Measurements from ENCODE around the gene EFTUD2. TPM values are rescaled to one million over a fixed set of nuclear protein-coding genes. Genes with fewer than 3 reads are reported as not detected.
"Not testable (repeated sequence)": the region's sequence is repeated elsewhere in the genome, so short reads cannot be mapped to it uniquely, and the experiment has no call there.

EFTUD2 gene
- total and polyA plus RNA-seq, 2 donors = 34.4 to 79.3 TPM

- 1% methylated on average over 21 of the region's 21 CpGs for WGBS
- Histone ChIP-seq H3K36me3 (ENCODE audit: insufficient read depth) (no peaks in the 10 kb centered on the region), H3K4me3 (ENCODE audit: low read depth, low read length) (peak overlapping the region; percentile 86), H3K27ac (ENCODE audit: low read depth) (peak overlapping the region; percentile 71), H3K4me1 (ENCODE audit: insufficient read depth) (no peaks in the 10 kb centered on the region)
- no peak for DNase-seq (ENCODE audit: extremely low spot score)
These were observed 70.2 kb downstream of the EFTUD2 start for GRCh38 chr17:44828919-44829522.

- H3K36me3 ChIP-seq (ENCODE audit: insufficient read depth) = no peaks in the 10 kb centered on the region
- DNase-seq (ENCODE audit: extremely low spot score) = no peak
- peak overlapping the region; percentile 23 for H3K27ac ChIP-seq (ENCODE audit: low read depth)
- H3K4me1 ChIP-seq (ENCODE audit: insufficient read depth) = no peaks in the 10 kb centered on the region
- no peak overlapping the region for H3K4me3 ChIP-seq (ENCODE audit: low read depth, low read length)
- 37% methylated on average over 1 of the region's 1 CpG for WGBS
These were observed 71.4 kb downstream of the EFTUD2 start for GRCh38 chr17:44827863-44828262.

GRCh38 chr17:44826123-44826790 lies 73.0 kb downstream of the EFTUD2 start:
- Histone ChIP-seq H3K36me3 (ENCODE audit: insufficient read depth) (no peaks in the 10 kb centered on the region), H3K27ac (ENCODE audit: low read depth) (no peak overlapping the region), H3K4me1 (ENCODE audit: insufficient read depth) (no peaks in the 10 kb centered on the region), H3K4me3 (ENCODE audit: low read depth, low read length) (no peak overlapping the region)
- no peak for DNase-seq (ENCODE audit: extremely low spot score)
- WGBS = 77% methylated on average over 15 of the region's 15 CpGs

GRCh38 chr17:44825236-44825635 lies 74.0 kb downstream of the EFTUD2 start:
- H3K4me1 ChIP-seq (ENCODE audit: insufficient read depth); H3K4me3 ChIP-seq (ENCODE audit: low read depth, low read length); H3K36me3 ChIP-seq (ENCODE audit: insufficient read depth); DNase-seq (ENCODE audit: extremely low spot score); H3K27ac ChIP-seq (ENCODE audit: low read depth): not testable (repeated sequence)
- WGBS = 95% methylated on average over 9 of the region's 9 CpGs

- no peaks in the 10 kb centered on the region for H3K36me3 ChIP-seq (ENCODE audit: insufficient read depth)
- H3K4me1 ChIP-seq (ENCODE audit: insufficient read depth) = no peaks in the 10 kb centered on the region
- no peak overlapping the region for H3K4me3 ChIP-seq (ENCODE audit: low read depth, low read length)
- H3K27ac ChIP-seq (ENCODE audit: low read depth) = peak overlapping the region; percentile 38
- DNase-seq (ENCODE audit: extremely low spot score) = no peak
- 24% methylated on average over 7 of the region's 7 CpGs for WGBS
These were observed 78.5 kb downstream of the EFTUD2 start for GRCh38 chr17:44820631-44821212.

- H3K27ac ChIP-seq (ENCODE audit: low read depth); H3K4me1 ChIP-seq (ENCODE audit: insufficient read depth): not testable (repeated sequence)
- 77% methylated on average over 6 of the region's 6 CpGs for WGBS
These were observed 80.7 kb downstream of the EFTUD2 start for GRCh38 chr17:44818508-44818907.

GRCh38 chr17:44812263-44812662 lies 87.0 kb downstream of the EFTUD2 start:
- Histone ChIP-seq H3K27ac (ENCODE audit: low read depth) (no peak overlapping the region), H3K36me3 (ENCODE audit: insufficient read depth) (no peaks in the 10 kb centered on the region), H3K4me3 (ENCODE audit: low read depth, low read length) (no peak overlapping the region), H3K4me1 (ENCODE audit: insufficient read depth) (no peaks in the 10 kb centered on the region)
- DNase-seq (ENCODE audit: extremely low spot score) = no peak
- WGBS = 38% methylated on average over 4 of the region's 4 CpGs

More at GRCh38 chr17:44818508-44818907, 80.7 kb downstream of the EFTUD2 start:
- not testable (repeated sequence) for DNase-seq (ENCODE audit: extremely low spot score); H3K4me3 ChIP-seq (ENCODE audit: low read depth, low read length); H3K36me3 ChIP-seq (ENCODE audit: insufficient read depth)

- not testable (repeated sequence) for DNase-seq (ENCODE audit: extremely low spot score); H3K27ac ChIP-seq (ENCODE audit: low read depth); H3K4me3 ChIP-seq (ENCODE audit: low read depth, low read length); H3K36me3 ChIP-seq (ENCODE audit: insufficient read depth); H3K4me1 ChIP-seq (ENCODE audit: insufficient read depth)
- 91% methylated on average over 9 of the region's 9 CpGs for WGBS
These were observed 90.4 kb downstream of the EFTUD2 start for GRCh38 chr17:44808656-44809388.

GRCh38 chr17:44808156-44808555 lies 91.1 kb downstream of the EFTUD2 start:
- H3K4me1 ChIP-seq (ENCODE audit: insufficient read depth) = no peaks in the 10 kb centered on the region
- H3K27ac ChIP-seq (ENCODE audit: low read depth) = no peak overlapping the region
- no peak overlapping the region for H3K4me3 ChIP-seq (ENCODE audit: low read depth, low read length)
- DNase-seq (ENCODE audit: extremely low spot score) = no peak
- no peaks in the 10 kb centered on the region for H3K36me3 ChIP-seq (ENCODE audit: insufficient read depth)
- whole genome bisulfite sequencing = 86% methylated on average over 4 of the region's 4 CpGs

- no peak for DNase-seq (ENCODE audit: extremely low spot score)
- no peaks in the 10 kb centered on the region for H3K36me3 ChIP-seq (ENCODE audit: insufficient read depth)
- H3K4me1 ChIP-seq (ENCODE audit: insufficient read depth) = no peaks in the 10 kb centered on the region
- 43% methylated on average over 3 of the region's 3 CpGs for WGBS
- H3K4me3 ChIP-seq (ENCODE audit: low read depth, low read length) = no peak overlapping the region
- no peak overlapping the region for H3K27ac ChIP-seq (ENCODE audit: low read depth)
These were observed 91.5 kb downstream of the EFTUD2 start for GRCh38 chr17:44807817-44808155.

- Histone ChIP-seq H3K4me3 (ENCODE audit: low read depth, low read length) (no peak overlapping the region), H3K27ac (ENCODE audit: low read depth) (no peak overlapping the region), H3K4me1 (ENCODE audit: insufficient read depth) (no peaks in the 10 kb centered on the region), H3K36me3 (ENCODE audit: insufficient read depth) (no peaks in the 10 kb centered on the region)
- no peak for DNase-seq (ENCODE audit: extremely low spot score)
- 76% methylated on average over 4 of the region's 4 CpGs for WGBS
These were observed 92.0 kb downstream of the EFTUD2 start for GRCh38 chr17:44807093-44807816.

GRCh38 chr17:44804302-44805089 lies 94.7 kb downstream of the EFTUD2 start:
- Histone ChIP-seq H3K27ac (ENCODE audit: low read depth) (no peak overlapping the region), H3K4me1 (ENCODE audit: insufficient read depth) (no peaks in the 10 kb centered on the region), H3K4me3 (ENCODE audit: low read depth, low read length) (no peak overlapping the region), H3K36me3 (ENCODE audit: insufficient read depth) (no peaks in the 10 kb centered on the region)
- DNase-seq (ENCODE audit: extremely low spot score) = no peak
- 47% methylated on average over 10 of the region's 10 CpGs for WGBS

- no peak overlapping the region for H3K4me3 ChIP-seq (ENCODE audit: low read depth, low read length)
- no peak overlapping the region for H3K27ac ChIP-seq (ENCODE audit: low read depth)
- 62% methylated on average over 5 of the region's 5 CpGs for WGBS
- no peak for DNase-seq (ENCODE audit: extremely low spot score)
- H3K4me1 ChIP-seq (ENCODE audit: insufficient read depth) = no peaks in the 10 kb centered on the region
- no peaks in the 10 kb centered on the region for H3K36me3 ChIP-seq (ENCODE audit: insufficient read depth)
These were observed 97.4 kb downstream of the EFTUD2 start for GRCh38 chr17:44801880-44802279.
